Effector memory CD4-positive, alpha-beta T cell (primary cell): ENCODE measurements around the gene ZFP30.
A peak's percentile ranks its signal among the peaks of the same experiment; 100 is the strongest.

Experiments
- DNase-seq, 3 donors: peaks; one replicate each; pipeline ENCODE4 v3.0.0-alpha.2; 2020
- H3K27ac ChIP-seq: 2 replicates; pipeline ENCODE4 v1.7.0; 2013; ENCODE audit warnings: mild to moderate bottlenecking, low read length, moderate library complexity; ENCODE audit not compliant: insufficient read depth, poor library complexity, severe bottlenecking
- H3K27me3 ChIP-seq: replicated peaks from 2 replicates; pipeline ENCODE4 v1.7.0; 2013; ENCODE audit warnings: mild to moderate bottlenecking, low read length; ENCODE audit not compliant: insufficient read depth, control insufficient read depth, poor library complexity, severe bottlenecking
- H3K36me3 ChIP-seq: 2 replicates; pipeline ENCODE4 v1.7.0; 2013; ENCODE audit warnings: mild to moderate bottlenecking, low read length, moderate library complexity; ENCODE audit not compliant: control insufficient read depth, insufficient read depth
- H3K4me1 ChIP-seq: 2 replicates; pipeline ENCODE4 v1.7.0; 2013; ENCODE audit warnings: low read length, mild to moderate bottlenecking; ENCODE audit not compliant: control insufficient read depth, insufficient read depth, poor library complexity, severe bottlenecking
- H3K4me3 ChIP-seq: 2 replicates; pipeline ENCODE4 v1.7.0; 2013; ENCODE audit warnings: low read length, low read depth, mild to moderate bottlenecking; ENCODE audit not compliant: insufficient read depth, poor library complexity, severe bottlenecking
- H3K9me3 ChIP-seq: 2 replicates; pipeline ENCODE4 v1.7.0; 2013; ENCODE audit warnings: mild to moderate bottlenecking, low read length, moderate library complexity; ENCODE audit not compliant: control insufficient read depth

ZFP30 gene

DNA sequence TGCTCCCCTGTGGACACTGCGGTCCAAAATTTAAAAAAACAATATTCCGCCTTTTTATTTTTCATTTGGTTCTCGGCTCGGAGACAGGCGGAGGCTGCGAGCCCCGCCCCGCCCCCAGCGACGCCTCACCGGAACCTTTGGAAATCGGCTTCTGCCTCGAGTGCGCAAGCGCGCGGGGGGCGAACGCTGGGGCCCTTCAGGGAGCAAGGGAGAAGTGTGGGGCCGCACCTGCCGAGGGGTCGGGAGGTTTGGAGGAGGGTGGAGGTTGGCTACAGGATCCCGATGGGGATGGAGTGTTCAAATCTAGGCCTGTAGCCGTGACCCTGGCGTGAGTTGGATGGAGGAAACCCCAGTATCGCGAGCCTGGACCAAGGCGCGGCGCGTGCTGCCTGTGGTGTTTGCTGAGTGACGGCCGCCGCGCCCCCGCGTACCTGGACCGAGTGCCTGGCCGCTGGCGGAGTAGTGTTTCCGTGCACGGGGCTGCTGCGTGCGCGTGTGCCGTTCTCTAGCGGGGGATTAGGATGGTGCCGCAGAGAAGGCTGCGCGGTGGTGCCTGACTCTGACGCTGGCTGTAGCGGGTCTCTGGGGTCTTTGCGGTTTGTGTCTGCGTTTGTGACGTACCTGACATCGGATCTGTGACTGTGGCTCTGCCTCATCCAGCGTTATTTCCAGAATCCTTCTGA is 565 bp upstream of the ZFP30 start:
- no peaks in the 10 kb centered on the region for H3K9me3 ChIP-seq
- peak; percentile 54 to 73 (median 71) for DNase-seq
- H3K27ac ChIP-seq = peak overlapping the region; percentile 78
- peak overlapping the region; percentile 90 for H3K4me3 ChIP-seq
- H3K4me1 ChIP-seq = no peaks in the 10 kb centered on the region
- no peaks in the 10 kb centered on the region for H3K36me3 ChIP-seq
- no peaks in the 10 kb centered on the region for H3K27me3 ChIP-seq

GRCh38 chr19:37654629-37655300 is 500 bp downstream of the ZFP30 start:
- H3K4me3 ChIP-seq = peak overlapping the region; percentile 90
- DNase-seq = no peak
- no peaks in the 10 kb centered on the region for H3K36me3 ChIP-seq
- H3K27ac ChIP-seq = peak overlapping the region; percentile 78
- no peaks in the 10 kb centered on the region for H3K9me3 ChIP-seq
- no peaks in the 10 kb centered on the region for H3K4me1 ChIP-seq
- H3K27me3 ChIP-seq = no peaks in the 10 kb centered on the region

DNA sequence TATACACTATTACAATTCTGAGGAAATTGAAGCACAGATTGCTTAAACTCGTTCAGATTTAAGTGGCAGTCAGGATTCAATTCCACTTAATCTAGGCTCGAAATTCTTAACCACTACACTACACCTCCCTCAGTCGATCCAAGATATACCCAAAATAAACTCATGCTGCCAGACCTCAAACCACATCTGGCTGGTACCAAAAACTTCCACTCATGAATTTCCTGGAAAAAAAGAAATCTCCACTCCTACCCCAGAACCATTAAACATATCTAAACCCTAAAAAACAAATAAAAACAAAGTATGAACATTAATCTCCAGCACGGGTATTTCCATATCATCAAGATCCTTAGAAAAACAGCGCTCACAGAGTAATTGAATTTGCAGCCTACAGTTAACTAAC is 1.1 kb downstream of the ZFP30 start:
- H3K4me1 ChIP-seq = no peaks in the 10 kb centered on the region
- no peak for DNase-seq
- H3K27me3 ChIP-seq = no peaks in the 10 kb centered on the region
- no peaks in the 10 kb centered on the region for H3K9me3 ChIP-seq
- H3K36me3 ChIP-seq = no peaks in the 10 kb centered on the region
- no peak overlapping the region for H3K27ac ChIP-seq
- H3K4me3 ChIP-seq = peak overlapping the region; percentile 90

- DNase-seq = no peak
Measured at GRCh38 chr19:37635076-37636056, 19.9 kb downstream of the ZFP30 start.

DNA sequence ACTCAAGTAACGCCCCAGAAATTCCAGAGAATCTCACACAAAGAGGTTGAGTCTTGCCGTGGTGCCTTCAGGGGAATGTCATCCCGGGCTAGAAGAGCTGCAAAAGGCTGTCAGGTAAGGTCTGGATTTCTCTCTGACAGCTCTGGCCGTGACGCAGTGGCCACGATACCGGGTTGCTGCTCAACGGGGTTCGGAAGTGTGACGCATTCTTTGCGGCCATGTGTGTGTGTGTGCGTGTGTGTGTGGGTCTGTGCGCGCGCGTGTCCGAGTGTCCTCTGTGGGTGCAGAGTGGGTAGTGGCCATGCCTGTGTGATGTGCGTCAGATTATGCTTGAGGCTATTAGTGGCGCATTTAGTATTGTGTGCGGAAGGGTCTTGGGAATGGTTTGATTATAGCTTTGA is 60.3 kb downstream of the ZFP30 start:
- no peaks in the 10 kb centered on the region for H3K27me3 ChIP-seq
- H3K9me3 ChIP-seq = peaks cover 4% of the 10 kb centered on the region
- peak overlapping the region; percentile 71 for H3K4me3 ChIP-seq
- H3K36me3 ChIP-seq = peaks cover 16% of the 10 kb centered on the region
- H3K27ac ChIP-seq = peak overlapping the region; percentile 93
- peak; percentile 52 to 58 (median 55) for DNase-seq
- H3K4me1 ChIP-seq = peaks cover 6% of the 10 kb centered on the region

More at GRCh38 chr19:37635076-37636056, 19.9 kb downstream of the ZFP30 start:
- Histone ChIP-seq H3K36me3 (peaks cover 24% of the 10 kb centered on the region), H3K27me3 (no peaks in the 10 kb centered on the region), H3K9me3 (peaks cover 61% of the 10 kb centered on the region), H3K4me3 (no peak overlapping the region), H3K27ac (no peak overlapping the region), H3K4me1 (no peaks in the 10 kb centered on the region)

- peaks cover 11% of the 10 kb centered on the region for H3K36me3 ChIP-seq
- peaks cover 4% of the 10 kb centered on the region for H3K9me3 ChIP-seq
- peak; percentile 75 to 84 (median 82) for DNase-seq
- peak within 1 kb of the TSS; percentile 71 for H3K4me3 ChIP-seq
- H3K4me1 ChIP-seq = peaks cover 6% of the 10 kb centered on the region
- no peaks in the 10 kb centered on the region for H3K27me3 ChIP-seq
- peak within 1 kb of the TSS; percentile 93 for H3K27ac ChIP-seq
Measured at GRCh38 chr19:37594304-37594981, 60.8 kb downstream of the ZFP30 start, which contains the start of the genes ZNF540 and ZNF571. ZNF540 (plus strand) TSS chr19:37594876; CDS start chr19:37598448, 3,572 bp downstream. ZNF571 (minus strand) TSS chr19:37594792; CDS start chr19:37586676, 8,116 bp downstream.

- DNase-seq = no peak
- peaks cover 6% of the 10 kb centered on the region for H3K4me1 ChIP-seq
- peaks cover 7% of the 10 kb centered on the region for H3K36me3 ChIP-seq
- peaks cover 4% of the 10 kb centered on the region for H3K9me3 ChIP-seq
- peak overlapping the region; percentile 93 for H3K27ac ChIP-seq
- peak overlapping the region; percentile 71 for H3K4me3 ChIP-seq
- no peaks in the 10 kb centered on the region for H3K27me3 ChIP-seq
Measured at GRCh38 chr19:37593996-37594303, 61.3 kb downstream of the ZFP30 start.

DNA sequence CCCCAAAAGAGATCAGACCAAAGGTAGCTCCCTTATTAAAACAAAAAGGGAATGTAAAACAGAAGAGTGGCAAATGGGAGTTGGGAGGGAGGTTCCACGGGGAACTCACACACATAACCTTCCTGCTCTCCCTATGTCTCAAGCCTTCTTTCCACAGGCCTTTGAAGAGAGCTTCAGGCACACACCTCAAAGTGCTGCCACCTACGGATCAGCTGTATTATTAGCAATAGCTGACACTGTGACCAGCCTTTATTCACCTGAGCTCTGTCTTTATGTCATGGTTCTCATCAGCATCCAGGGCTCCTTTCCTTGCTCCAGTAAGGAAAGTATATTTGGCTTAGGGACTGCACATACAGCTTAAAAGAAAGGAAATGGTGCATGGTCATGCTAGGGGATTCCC is 71.9 kb downstream of the ZFP30 start:
- no peaks in the 10 kb centered on the region for H3K27me3 ChIP-seq
- DNase-seq = no peak
- H3K27ac ChIP-seq = no peak overlapping the region
- H3K4me1 ChIP-seq = no peaks in the 10 kb centered on the region
- H3K4me3 ChIP-seq = no peak overlapping the region
- peaks cover 14% of the 10 kb centered on the region for H3K9me3 ChIP-seq
- H3K36me3 ChIP-seq = peaks cover 81% of the 10 kb centered on the region

DNA sequence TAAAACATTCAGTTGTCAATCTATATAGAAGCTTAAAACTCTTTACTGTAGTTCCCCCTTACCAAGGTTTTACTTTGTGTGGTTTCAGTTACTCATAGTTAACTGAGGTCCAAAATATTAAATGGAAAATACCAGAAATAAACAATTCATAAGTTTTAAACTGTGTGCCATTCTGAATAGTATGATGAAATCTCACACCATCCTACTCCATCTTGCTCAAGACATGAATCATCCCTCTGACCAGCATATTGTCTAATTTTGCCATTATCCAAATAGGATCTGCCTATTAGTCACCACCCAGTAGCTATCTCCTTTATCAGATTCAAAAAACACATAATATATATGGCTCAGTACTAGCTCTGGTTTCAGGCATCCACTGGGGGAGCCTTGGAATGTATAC is 83.1 kb downstream of the ZFP30 start:
- H3K27me3 ChIP-seq = no peaks in the 10 kb centered on the region
- H3K36me3 ChIP-seq = peaks cover 35% of the 10 kb centered on the region
- H3K27ac ChIP-seq = no peak overlapping the region
- no peaks in the 10 kb centered on the region for H3K4me1 ChIP-seq
- no peak for DNase-seq
- H3K4me3 ChIP-seq = no peak overlapping the region
- H3K9me3 ChIP-seq = peaks cover 32% of the 10 kb centered on the region
